HG03139 (cell line): ENCODE results near the gene NR3C1.

Experiments
- ATAC-seq: cut with Tn5 transposase; IDR thresholded peaks from one replicate; pipeline ENCODE4 v1.9.1; 2021; ENCODE audit not compliant: unreplicated experiment

Gene NR3C1

GRCh38 chr5:143426437-143426991 lies 23.0 kb upstream of the NR3C1 start:
- no peak for ATAC-seq

DNA sequence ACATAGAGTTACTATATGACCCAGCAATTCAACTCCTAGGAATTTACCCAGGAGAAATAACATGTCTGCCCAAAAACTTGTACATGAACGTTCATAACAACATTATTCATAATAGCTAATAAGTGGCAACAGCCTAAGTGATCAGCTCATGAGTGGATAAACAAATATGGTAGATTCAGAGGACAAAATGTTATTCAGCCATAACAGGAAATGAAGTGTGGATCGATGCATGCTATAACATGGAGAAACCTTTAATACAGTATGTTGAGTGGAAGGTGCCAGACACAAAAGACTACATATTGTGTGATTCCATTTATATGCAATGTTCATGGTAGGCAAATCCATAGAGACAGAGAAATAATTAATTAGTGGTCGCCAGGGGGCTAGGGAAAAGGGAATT lies 22.3 kb upstream of the NR3C1 start:
- no peak for ATAC-seq

DNA sequence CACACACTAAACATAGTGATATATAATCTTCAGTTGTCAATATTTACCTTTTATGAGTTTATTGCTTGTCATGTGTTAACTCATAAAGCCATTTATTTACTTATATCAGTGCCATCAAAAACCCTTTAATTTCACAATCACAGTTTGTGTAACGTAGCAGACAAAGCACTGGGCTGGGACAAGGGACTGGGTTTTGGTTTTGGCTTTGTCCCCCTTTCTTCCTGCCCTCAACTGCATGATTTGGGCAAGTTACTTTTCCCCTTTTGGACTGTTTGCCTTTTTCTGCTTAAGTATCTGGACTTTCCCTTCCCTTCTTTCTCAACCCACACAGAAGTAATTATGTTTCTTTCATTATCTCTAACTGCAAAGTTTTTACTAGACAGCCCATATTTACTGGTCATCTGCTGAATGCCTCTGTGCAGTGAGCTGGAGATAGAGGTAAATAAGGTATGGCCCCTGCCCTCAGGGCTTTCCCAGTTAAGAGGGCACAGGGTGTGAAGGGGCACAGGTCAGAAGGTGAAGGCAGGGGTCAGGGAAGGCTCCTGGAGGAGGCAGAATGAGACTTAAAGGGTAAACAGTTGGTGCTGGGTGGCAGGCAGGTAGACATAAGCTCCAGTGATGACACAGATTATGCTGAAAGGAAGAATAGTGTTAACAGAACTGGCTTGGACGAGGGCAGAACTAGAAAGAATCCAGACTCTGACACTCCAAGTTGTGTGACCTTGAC lies 14.8 kb upstream of the NR3C1 start:
- ATAC-seq: no peak

- no peak for ATAC-seq
Measured at GRCh38 chr5:143417503-143418139, 14.1 kb upstream of the NR3C1 start.

GRCh38 chr5:143416411-143416810 lies 12.9 kb upstream of the NR3C1 start:
- no peak for ATAC-seq

DNA sequence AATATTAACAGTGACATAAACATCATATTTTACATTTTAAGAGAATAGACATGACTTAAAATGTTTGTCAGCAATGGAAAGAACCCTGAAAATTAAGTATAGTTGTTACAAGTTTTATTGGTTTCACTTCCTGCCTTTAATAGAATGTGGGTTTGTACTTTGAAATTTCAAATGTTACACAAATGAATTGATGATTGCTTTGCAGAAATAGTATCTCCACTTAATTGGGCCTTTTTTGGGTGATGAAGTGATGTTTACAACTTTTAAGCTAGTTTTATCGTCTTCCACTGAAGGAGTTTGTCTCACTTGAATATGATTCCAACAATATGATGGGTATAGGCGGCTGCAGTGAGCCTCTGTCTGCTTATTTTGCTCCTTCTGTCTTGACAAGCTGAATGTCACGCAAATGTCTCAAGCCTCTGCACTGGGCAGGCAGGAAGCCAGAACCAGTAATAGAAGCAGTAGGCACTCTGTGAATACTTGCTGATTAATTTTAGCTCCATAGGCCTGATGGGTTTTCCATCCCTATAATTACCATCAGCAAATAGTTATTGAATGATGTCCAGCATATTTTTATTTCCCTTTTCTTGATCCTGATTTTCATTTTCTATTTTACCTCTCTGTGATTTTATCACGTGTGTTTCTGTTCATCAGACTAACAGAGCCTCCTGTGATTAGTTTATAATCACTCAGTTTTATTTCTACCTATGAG lies 10.6 kb upstream of the NR3C1 start:
- peak; percentile 54 for ATAC-seq

GRCh38 chr5:143412661-143413342 lies 9.3 kb upstream of the NR3C1 start:
- no peak for ATAC-seq

DNA sequence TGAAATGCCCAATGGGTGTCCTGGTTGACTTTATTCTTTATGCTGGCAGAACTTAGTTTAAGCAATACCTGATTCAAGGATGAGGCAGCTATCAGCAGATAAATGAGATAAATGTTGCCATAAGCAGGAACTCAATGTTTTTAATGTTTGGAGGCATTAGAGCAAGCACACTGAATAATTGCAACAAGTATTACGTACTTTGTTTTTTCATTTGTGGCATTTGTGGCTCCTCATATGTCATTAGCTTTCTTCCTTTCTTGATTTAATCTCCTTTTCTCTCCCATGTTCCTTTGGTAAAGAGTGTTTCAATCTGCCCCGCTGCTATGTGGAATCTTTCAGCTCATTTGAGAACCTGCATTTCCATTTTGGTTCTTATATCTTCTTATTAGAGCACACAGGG lies 6.4 kb upstream of the NR3C1 start:
- ATAC-seq: no peak

DNA sequence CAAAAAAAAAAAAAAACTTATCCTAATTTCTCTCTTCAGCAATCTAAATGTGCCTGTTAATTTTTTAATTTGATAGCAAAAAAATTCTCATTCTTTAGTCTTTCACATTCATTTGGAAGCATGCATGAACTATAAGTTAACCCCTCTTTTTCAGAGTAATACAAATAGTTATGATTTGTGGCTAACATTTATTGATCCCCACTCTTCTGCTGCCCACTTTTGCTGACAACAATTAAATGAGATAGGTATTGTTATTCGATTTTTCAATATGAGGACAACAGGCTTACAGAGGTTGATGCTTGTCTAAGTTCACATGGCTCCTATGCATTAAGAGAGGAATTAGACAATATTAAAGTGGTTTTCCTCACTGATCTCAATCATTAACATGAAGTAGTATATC lies 2.9 kb upstream of the NR3C1 start:
- no peak for ATAC-seq

GRCh38 chr5:143405849-143406098 lies 2.3 kb upstream of the NR3C1 start:
- ATAC-seq: no peak

GRCh38 chr5:143405063-143405848 lies 1.8 kb upstream of the NR3C1 start:
- ATAC-seq: peak; percentile 24

DNA sequence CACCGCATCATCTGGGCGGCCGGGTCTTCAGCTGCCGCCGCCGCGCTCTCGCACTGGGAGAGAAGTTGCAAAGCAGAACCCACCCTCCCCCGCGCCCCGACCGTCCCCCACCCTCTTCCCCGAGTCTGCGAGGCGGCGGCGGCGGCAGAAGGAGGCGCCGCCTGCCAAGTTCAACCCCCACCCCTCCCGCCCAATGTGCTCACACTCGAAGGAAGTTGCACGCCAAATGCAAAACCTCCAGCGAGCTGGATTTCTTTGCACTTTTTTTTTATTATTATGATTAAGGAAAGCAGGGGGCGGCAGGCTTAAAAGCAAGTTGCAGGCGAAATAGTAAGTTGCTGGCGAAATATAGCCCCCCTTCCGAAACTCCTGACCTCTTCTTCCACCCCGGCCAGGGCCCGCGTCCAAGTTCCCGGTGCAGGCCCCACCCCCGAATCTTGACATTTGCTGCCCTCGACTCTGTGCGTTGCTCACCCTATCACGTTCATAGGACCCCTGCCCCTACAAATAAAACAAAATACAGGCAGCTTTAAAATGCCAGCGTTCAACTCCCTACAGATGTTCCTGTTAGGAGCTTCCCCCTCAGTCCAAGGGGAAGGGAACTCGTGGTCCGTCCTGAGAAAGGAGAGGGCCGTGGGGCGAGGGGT lies 1.1 kb upstream of the NR3C1 start:
- peak; percentile 27 for ATAC-seq

DNA sequence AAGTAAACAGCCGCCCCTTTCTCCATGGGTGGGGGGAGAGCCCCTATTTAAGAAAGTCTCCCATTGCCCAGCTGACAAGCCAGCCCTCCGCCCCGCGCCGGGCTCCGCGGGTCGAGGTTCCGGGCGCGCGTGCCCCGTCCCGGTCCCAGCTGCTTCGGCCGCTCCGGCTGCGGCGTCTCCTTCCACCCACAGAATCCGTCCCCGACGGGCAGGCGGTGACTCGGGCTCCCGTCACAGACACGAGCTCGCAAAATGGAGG lies 223 bp downstream of the NR3C1 start:
- peak; percentile 5 for ATAC-seq

GRCh38 chr5:143402553-143403333 lies 743 bp downstream of the NR3C1 start:
- no peak for ATAC-seq

- ATAC-seq: no peak
Measured at GRCh38 chr5:143402017-143402552, 1.4 kb downstream of the NR3C1 start.

- ATAC-seq: no peak
Measured at GRCh38 chr5:143401227-143402016, 2.1 kb downstream of the NR3C1 start.

- no peak for ATAC-seq
Measured at GRCh38 chr5:143400541-143401226, 2.8 kb downstream of the NR3C1 start.
